ENCODE measurements around the gene PRKD1. TPM values are rescaled to one million over a fixed set of nuclear protein-coding genes. Genes with fewer than 3 reads are reported as not detected.
A peak's percentile ranks its signal among the peaks of the same experiment; 100 is the strongest.

The PRKD1 gene
- 0.23 TPM in 1 of 2 replicates, not detected in the other for total RNA-seq

GRCh38 chr14:29927376-29928116 lies at the start of gene PRKD1:
Gene PRKD1 (minus strand): TSS chr14:29927847.
- Mint-ChIP-seq H3K27me3 (ENCODE audit: insufficient read depth) (peaks cover 38% of the 10 kb centered on the region), H3K9me3 (no peaks in the 10 kb centered on the region), H3K36me3 (ENCODE audit: low read depth) (peaks cover 2% of the 10 kb centered on the region), H3K4me3 (peak within 1 kb of the TSS; percentile 71), H3K27ac (peak within 1 kb of the TSS; percentile 58), H3K4me1 (ENCODE audit: low read depth) (no peaks in the 10 kb centered on the region)
- DNase-seq (ENCODE audit: low spot score) = no peak
- intact Hi-C loops (cut with micrococcal nuclease) = no loop called here

- no peak overlapping the region for H3K27ac Mint-ChIP-seq
- no peak overlapping the region for H3K4me3 Mint-ChIP-seq
- H3K9me3 Mint-ChIP-seq = peaks cover 33% of the 10 kb centered on the region
- no peaks in the 10 kb centered on the region for H3K27me3 Mint-ChIP-seq (ENCODE audit: insufficient read depth)
- no peaks in the 10 kb centered on the region for H3K4me1 Mint-ChIP-seq (ENCODE audit: low read depth)
- no peaks in the 10 kb centered on the region for H3K36me3 Mint-ChIP-seq (ENCODE audit: low read depth)
- intact Hi-C loops (cut with micrococcal nuclease) = no loop called here
- no peak for DNase-seq (ENCODE audit: low spot score)
Measured at GRCh38 chr14:29971101-29971500, 43.5 kb upstream of the PRKD1 start.

- H3K4me1 Mint-ChIP-seq (ENCODE audit: low read depth) = no peaks in the 10 kb centered on the region
- peaks cover 11% of the 10 kb centered on the region for H3K9me3 Mint-ChIP-seq
- no peak overlapping the region for H3K27ac Mint-ChIP-seq
- no peak overlapping the region for H3K4me3 Mint-ChIP-seq
- H3K36me3 Mint-ChIP-seq (ENCODE audit: low read depth) = no peaks in the 10 kb centered on the region
- DNase-seq (ENCODE audit: low spot score) = no peak
- intact Hi-C loops (cut with micrococcal nuclease) = no loop called here
- no peaks in the 10 kb centered on the region for H3K27me3 Mint-ChIP-seq (ENCODE audit: insufficient read depth)
Measured at GRCh38 chr14:29955087-29955486, 27.4 kb upstream of the PRKD1 start.

GRCh38 chr14:29953501-29953900 lies 25.9 kb upstream of the PRKD1 start:
- peaks cover 14% of the 10 kb centered on the region for H3K9me3 Mint-ChIP-seq
- no peaks in the 10 kb centered on the region for H3K27me3 Mint-ChIP-seq (ENCODE audit: insufficient read depth)
- H3K36me3 Mint-ChIP-seq (ENCODE audit: low read depth) = no peaks in the 10 kb centered on the region
- DNase-seq (ENCODE audit: low spot score) = no peak
- no peaks in the 10 kb centered on the region for H3K4me1 Mint-ChIP-seq (ENCODE audit: low read depth)
- intact Hi-C loops (cut with micrococcal nuclease) = no loop called here
- no peak overlapping the region for H3K27ac Mint-ChIP-seq
- H3K4me3 Mint-ChIP-seq = no peak overlapping the region

GRCh38 chr14:29944091-29944490 lies 16.4 kb upstream of the PRKD1 start:
- Mint-ChIP-seq H3K27me3 (ENCODE audit: insufficient read depth) (no peaks in the 10 kb centered on the region), H3K4me1 (ENCODE audit: low read depth) (no peaks in the 10 kb centered on the region), H3K4me3 (no peak overlapping the region), H3K9me3 (peaks cover 20% of the 10 kb centered on the region), H3K27ac (no peak overlapping the region), H3K36me3 (ENCODE audit: low read depth) (no peaks in the 10 kb centered on the region)
- DNase-seq (ENCODE audit: low spot score) = no peak
- intact Hi-C loops (cut with micrococcal nuclease) = no loop called here

- no peaks in the 10 kb centered on the region for H3K4me1 Mint-ChIP-seq (ENCODE audit: low read depth)
- DNase-seq (ENCODE audit: low spot score) = no peak
- peaks cover 20% of the 10 kb centered on the region for H3K9me3 Mint-ChIP-seq
- intact Hi-C loops (cut with micrococcal nuclease) = no loop called here
- no peaks in the 10 kb centered on the region for H3K27me3 Mint-ChIP-seq (ENCODE audit: insufficient read depth)
- H3K4me3 Mint-ChIP-seq = no peak overlapping the region
- no peak overlapping the region for H3K27ac Mint-ChIP-seq
- no peaks in the 10 kb centered on the region for H3K36me3 Mint-ChIP-seq (ENCODE audit: low read depth)
Measured at GRCh38 chr14:29941401-29941800, 13.8 kb upstream of the PRKD1 start.

GRCh38 chr14:29940482-29940881 lies 12.8 kb upstream of the PRKD1 start:
- intact Hi-C loops (cut with micrococcal nuclease) = no loop called here
- Mint-ChIP-seq H3K9me3 (peaks cover 19% of the 10 kb centered on the region), H3K27me3 (ENCODE audit: insufficient read depth) (no peaks in the 10 kb centered on the region), H3K27ac (no peak overlapping the region), H3K4me3 (no peak overlapping the region), H3K36me3 (ENCODE audit: low read depth) (no peaks in the 10 kb centered on the region), H3K4me1 (ENCODE audit: low read depth) (no peaks in the 10 kb centered on the region)
- DNase-seq (ENCODE audit: low spot score) = no peak

- Mint-ChIP-seq H3K27ac (no peak overlapping the region), H3K9me3 (no peaks in the 10 kb centered on the region), H3K36me3 (ENCODE audit: low read depth) (no peaks in the 10 kb centered on the region), H3K4me3 (no peak overlapping the region), H3K27me3 (ENCODE audit: insufficient read depth) (no peaks in the 10 kb centered on the region), H3K4me1 (ENCODE audit: low read depth) (no peaks in the 10 kb centered on the region)
- DNase-seq (ENCODE audit: low spot score) = no peak
- intact Hi-C loops (cut with micrococcal nuclease) = no loop called here
Measured at GRCh38 chr14:29937116-29937515, 9.5 kb upstream of the PRKD1 start.

GRCh38 chr14:29930283-29930682 lies 2.6 kb upstream of the PRKD1 start:
- peaks cover 2% of the 10 kb centered on the region for H3K36me3 Mint-ChIP-seq (ENCODE audit: low read depth)
- peaks cover 33% of the 10 kb centered on the region for H3K27me3 Mint-ChIP-seq (ENCODE audit: insufficient read depth)
- DNase-seq (ENCODE audit: low spot score) = no peak
- H3K4me1 Mint-ChIP-seq (ENCODE audit: low read depth) = no peaks in the 10 kb centered on the region
- no peak overlapping the region for H3K27ac Mint-ChIP-seq
- intact Hi-C loops (cut with micrococcal nuclease) = no loop called here
- no peaks in the 10 kb centered on the region for H3K9me3 Mint-ChIP-seq
- H3K4me3 Mint-ChIP-seq = no peak overlapping the region

GRCh38 chr14:29928117-29928640 lies 532 bp upstream of the PRKD1 start:
- Mint-ChIP-seq H3K36me3 (ENCODE audit: low read depth) (peaks cover 2% of the 10 kb centered on the region), H3K9me3 (no peaks in the 10 kb centered on the region), H3K4me1 (ENCODE audit: low read depth) (no peaks in the 10 kb centered on the region), H3K27ac (no peak overlapping the region), H3K27me3 (ENCODE audit: insufficient read depth) (peaks cover 38% of the 10 kb centered on the region), H3K4me3 (no peak overlapping the region)
- DNase-seq (ENCODE audit: low spot score) = no peak
- intact Hi-C loops (cut with micrococcal nuclease) = no loop called here

GRCh38 chr14:29926701-29927375 lies 809 bp downstream of the PRKD1 start:
- Mint-ChIP-seq H3K4me1 (ENCODE audit: low read depth) (no peaks in the 10 kb centered on the region), H3K27me3 (ENCODE audit: insufficient read depth) (peaks cover 38% of the 10 kb centered on the region), H3K27ac (peak overlapping the region; percentile 58), H3K9me3 (no peaks in the 10 kb centered on the region), H3K36me3 (ENCODE audit: low read depth) (peaks cover 2% of the 10 kb centered on the region), H3K4me3 (peak overlapping the region; percentile 71)
- DNase-seq (ENCODE audit: low spot score) = no peak
- intact Hi-C loops (cut with micrococcal nuclease) = no loop called here

- peak overlapping the region; percentile 71 for H3K4me3 Mint-ChIP-seq
Measured at GRCh38 chr14:29926228-29926627, 1.4 kb downstream of the PRKD1 start.

GRCh38 chr14:29925736-29926135 lies 1.9 kb downstream of the PRKD1 start:
- intact Hi-C loops (cut with micrococcal nuclease) = no loop called here
- Mint-ChIP-seq H3K9me3 (no peaks in the 10 kb centered on the region), H3K27me3 (ENCODE audit: insufficient read depth) (peaks cover 38% of the 10 kb centered on the region), H3K36me3 (ENCODE audit: low read depth) (peaks cover 2% of the 10 kb centered on the region), H3K4me3 (no peak overlapping the region), H3K27ac (no peak overlapping the region), H3K4me1 (ENCODE audit: low read depth) (no peaks in the 10 kb centered on the region)
- DNase-seq (ENCODE audit: low spot score) = no peak

More at GRCh38 chr14:29926228-29926627, 1.4 kb downstream of the PRKD1 start:
- Mint-ChIP-seq H3K4me1 (ENCODE audit: low read depth) (no peaks in the 10 kb centered on the region), H3K27me3 (ENCODE audit: insufficient read depth) (peaks cover 38% of the 10 kb centered on the region), H3K27ac (no peak overlapping the region), H3K9me3 (no peaks in the 10 kb centered on the region), H3K36me3 (ENCODE audit: low read depth) (peaks cover 2% of the 10 kb centered on the region)
- DNase-seq (ENCODE audit: low spot score) = no peak
- intact Hi-C loops (cut with micrococcal nuclease) = no loop called here

Measured in activated T-helper 1 cell treated with anti-CD3 and anti-CD28 coated beads, Interleukin-12 subunit alpha, Interleukin-12 subunit beta, Interleukin-2, Interleukin-4 antibody, amounts not matched to agents 30 ng/mL and 10 ng/mL and 1 ng/mL, durations not matched to agents 14 hours and 24 hours and 36 hours (primary cell).